HL-60 (cell line): ENCODE measurements around the gene DCAF7.

Experiments
- DNase-seq, 2 experiments: peaks; one replicate each; pipeline ENCODE4 v3.0.0-alpha.2; 2010 to 2020; ENCODE audit warnings: low read depth in 1 of 2, low spot score in 1 of 2
- H3K27ac ChIP-seq: fragments of 250-450 bp; sonication (Bioruptor Pico); replicated peaks from 2 replicates; pipeline ENCODE4 v1.5.1; 2020; ENCODE audit warnings: mild to moderate bottlenecking, moderate library complexity
- H3K27me3 ChIP-seq: fragments of 250-450 bp; sonication (Bioruptor Pico); 2 replicates; pipeline ENCODE4 v1.5.1; 2021; ENCODE audit warnings: mild to moderate bottlenecking, moderate library complexity; ENCODE audit not compliant: insufficient read depth, poor library complexity, severe bottlenecking
- H3K4me3 ChIP-seq: replicated peaks from 2 replicates; pipeline ENCODE4 v1.5.1; 2011; ENCODE audit warnings: mild to moderate bottlenecking, control low read depth, low read length; ENCODE audit not compliant: insufficient read depth
- GABPA ChIP-seq: IDR thresholded peaks from 2 replicates; pipeline ENCODE4 v1.6.1; 2012; ENCODE audit warnings: low read depth
- POLR2AphosphoS5 ChIP-seq: IDR thresholded peaks from 2 replicates; pipeline ENCODE4 v1.6.1; 2012; ENCODE audit warnings: low read depth
- REST ChIP-seq: IDR thresholded peaks from 2 replicates; pipeline ENCODE4 v1.6.1; 2012; ENCODE audit warnings: low read depth; ENCODE audit not compliant: insufficient replicate concordance
- SPI1 ChIP-seq: IDR thresholded peaks from 2 replicates; pipeline ENCODE4 v1.6.1; 2012; ENCODE audit warnings: low read depth, mild to moderate bottlenecking, borderline replicate concordance
- long read RNA-seq: library from polyadenylated mRNA; unstranded; transcript quantifications from one replicate; pipeline ENCODE4 v2.0.0, GENCODE V29; 2020
- TF ChIP-seq, protein P1 (sequence below): IDR thresholded peaks from one replicate; pipeline ENCODE4 v1.5.1; 2011; ENCODE audit warnings: low read length, control low read depth, inconsistent platforms; ENCODE audit not compliant: insufficient read depth

Gene DCAF7
- long read RNA-seq, full-length matches to known transcripts = 833 of 903 reads
- long read RNA-seq, partial matches to known transcripts = 19 of 903 reads
- long read RNA-seq, other reads (novel, unspliced or antisense) = 51 of 903 reads

GRCh38 chr17:63549946-63550816, at the start of gene DCAF7:
Gene DCAF7 (plus strand): TSS chr17:63550477. CDS start chr17:63550678, 201 bp downstream.
- Histone ChIP-seq H3K4me3 (peak within 1 kb of the TSS; percentile 98), H3K27ac (peak within 1 kb of the TSS; percentile 96), H3K27me3 (no peaks in the 10 kb centered on the region)
- TF ChIP-seq GABPA = peak; percentile 96
- peak; percentile 68; the same call in 1 of the 2 replicates for TF ChIP-seq POLR2AphosphoS5
- no peak for TF ChIP-seq REST
- TF ChIP-seq, protein P1, sequence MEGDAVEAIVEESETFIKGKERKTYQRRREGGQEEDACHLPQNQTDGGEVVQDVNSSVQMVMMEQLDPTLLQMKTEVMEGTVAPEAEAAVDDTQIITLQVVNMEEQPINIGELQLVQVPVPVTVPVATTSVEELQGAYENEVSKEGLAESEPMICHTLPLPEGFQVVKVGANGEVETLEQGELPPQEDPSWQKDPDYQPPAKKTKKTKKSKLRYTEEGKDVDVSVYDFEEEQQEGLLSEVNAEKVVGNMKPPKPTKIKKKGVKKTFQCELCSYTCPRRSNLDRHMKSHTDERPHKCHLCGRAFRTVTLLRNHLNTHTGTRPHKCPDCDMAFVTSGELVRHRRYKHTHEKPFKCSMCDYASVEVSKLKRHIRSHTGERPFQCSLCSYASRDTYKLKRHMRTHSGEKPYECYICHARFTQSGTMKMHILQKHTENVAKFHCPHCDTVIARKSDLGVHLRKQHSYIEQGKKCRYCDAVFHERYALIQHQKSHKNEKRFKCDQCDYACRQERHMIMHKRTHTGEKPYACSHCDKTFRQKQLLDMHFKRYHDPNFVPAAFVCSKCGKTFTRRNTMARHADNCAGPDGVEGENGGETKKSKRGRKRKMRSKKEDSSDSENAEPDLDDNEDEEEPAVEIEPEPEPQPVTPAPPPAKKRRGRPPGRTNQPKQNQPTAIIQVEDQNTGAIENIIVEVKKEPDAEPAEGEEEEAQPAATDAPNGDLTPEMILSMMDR = no peak
- TF ChIP-seq SPI1 = peak; percentile 24; the same call in 1 of the 2 replicates
- peak; percentile 99 to 100 for DNase-seq

GRCh38 chr17:63500543-63501390, 49.5 kb upstream of the DCAF7 start:
- DNase-seq = no peak
- TF ChIP-seq GABPA (no peak), REST (no peak), SPI1 (no peak), POLR2AphosphoS5 (no peak)
- TF ChIP-seq, protein P1 = no peak
- Histone ChIP-seq H3K27ac (no peak overlapping the region), H3K4me3 (no peak overlapping the region), H3K27me3 (no peaks in the 10 kb centered on the region)

DNA sequence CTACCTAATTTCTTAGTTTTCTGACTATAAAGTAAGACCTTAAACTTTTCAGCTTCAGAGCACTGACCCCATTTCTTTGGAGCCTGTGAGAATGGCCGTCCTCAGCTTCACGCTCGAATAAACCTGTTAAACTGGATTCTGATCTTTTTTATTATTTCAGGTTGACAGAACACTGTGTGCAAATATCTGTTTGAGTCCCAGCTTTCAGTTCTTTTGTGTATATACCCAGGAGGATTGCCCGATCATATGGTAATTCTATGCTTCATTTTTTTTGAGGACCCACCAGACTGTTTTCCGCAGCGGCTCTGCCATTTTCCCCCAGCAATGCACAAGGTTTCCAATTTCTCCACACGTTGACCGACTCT, 47.0 kb upstream of the DCAF7 start:
- no peak for DNase-seq
- no peaks in the 10 kb centered on the region for H3K27me3 ChIP-seq
- no peak overlapping the region for H3K4me3 ChIP-seq
- TF ChIP-seq, protein P1 = no peak
- TF ChIP-seq SPI1 = no peak
- no peak for TF ChIP-seq GABPA
- no peak for TF ChIP-seq POLR2AphosphoS5
- H3K27ac ChIP-seq = no peak overlapping the region
